OCI-LY3 (cell line): Measurements from ENCODE around the gene HUS1.

Experiments
- H2AFZ ChIP-seq: fragments of 200-600, 300-600 bp; shearing (Covaris generic); 2 replicates; pipeline ENCODE4 v1.6.0; 2014; ENCODE audit warnings: antibody characterized with exemption, low read depth, low read length
- H3K27ac ChIP-seq: fragments of 200-600, 300-600 bp; sonication (generic); 2 replicates; pipeline ENCODE4 v1.5.1; 2014; ENCODE audit warnings: mild to moderate bottlenecking, low read length, moderate library complexity, mixed read lengths
- H3K27me3 ChIP-seq: fragments of 200-600, 300-600 bp; sonication (generic); 2 replicates; pipeline ENCODE4 v1.6.1; 2014; ENCODE audit warnings: low read depth, low read length, mixed read lengths
- H3K36me3 ChIP-seq: fragments of 200-600, 300-600 bp; sonication (generic); replicated peaks from 2 replicates; pipeline ENCODE3; 2014; ENCODE audit warnings: low read depth, low read length, mixed read lengths
- H3K4me1 ChIP-seq: fragments of 300-600, 200-600 bp; sonication (generic); 2 replicates; pipeline ENCODE4 v1.6.1; 2014; ENCODE audit warnings: low read length, mixed read lengths
- H3K4me2 ChIP-seq: fragments of 200-600, 300-600 bp; sonication (generic); 2 replicates; pipeline ENCODE4 v1.6.1; 2014; ENCODE audit warnings: low read length, mixed read lengths
- H3K4me3 ChIP-seq: fragments of 300-600, 200-600 bp; sonication (generic); 2 replicates; pipeline ENCODE4 v1.5.1; 2014; ENCODE audit warnings: antibody characterized with exemption, mild to moderate bottlenecking, low read length, moderate library complexity
- H3K79me2 ChIP-seq: fragments of 300-600, 200-600 bp; shearing (Covaris generic); 2 replicates; pipeline ENCODE4 v1.6.1; 2014; ENCODE audit warnings: mild to moderate bottlenecking, low read length, mixed read lengths
- H3K9ac ChIP-seq: fragments of 300-600, 200-600 bp; shearing (Covaris generic); 2 replicates; pipeline ENCODE4 v1.6.0; 2014; ENCODE audit warnings: mild to moderate bottlenecking, low read length, moderate library complexity
- H3K9me3 ChIP-seq: fragments of 200-600, 300-600 bp; shearing (Covaris generic); 2 replicates; pipeline ENCODE4 v1.6.1; 2014; ENCODE audit warnings: low read length, mixed read lengths; ENCODE audit not compliant: insufficient read depth
- H4K20me1 ChIP-seq: fragments of 200-600, 300-600 bp; sonication (generic); 2 replicates; pipeline ENCODE4 v1.6.1; 2016; ENCODE audit warnings: low read length, mixed read lengths; ENCODE audit not compliant: insufficient read depth
- EZH2phosphoT487 ChIP-seq: fragments of 200-600 bp; shearing (Covaris generic); IDR thresholded peaks from 2 replicates; pipeline ENCODE4 v1.6.1; 2018; ENCODE audit warnings: antibody characterized with exemption, mixed run types, low read depth
- TF ChIP-seq, protein P1 (sequence below): fragments of 200-600, 300-600 bp; sonication (generic); IDR thresholded peaks from 2 replicates; pipeline ENCODE4 v1.5.1; 2014; ENCODE audit warnings: antibody characterized with exemption, low read length, low read depth

The HUS1 gene

DNA sequence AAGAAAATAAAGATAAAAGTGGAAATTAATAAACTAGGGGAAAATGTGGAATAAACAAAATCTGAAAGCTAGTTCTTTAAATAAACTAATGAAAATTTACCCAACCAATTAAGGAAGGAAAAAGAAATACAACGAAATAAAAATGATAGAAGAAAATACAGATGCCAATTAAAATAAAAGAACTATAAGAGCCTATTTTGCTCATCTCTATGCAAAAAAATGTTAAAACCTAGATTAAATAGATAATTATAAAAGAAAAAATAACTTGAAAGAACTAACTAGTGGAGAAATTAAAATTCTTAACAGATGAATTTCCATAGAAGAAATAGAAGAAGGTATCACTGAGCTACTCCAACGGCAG lies 63.8 kb downstream of the HUS1 start:
- H4K20me1 ChIP-seq = no peaks in the 10 kb centered on the region
- H3K4me3 ChIP-seq = no peak overlapping the region
- H3K79me2 ChIP-seq = no peaks in the 10 kb centered on the region
- H3K4me2 ChIP-seq = no peak overlapping the region
- no peak for TF ChIP-seq EZH2phosphoT487
- TF ChIP-seq, protein P1, sequence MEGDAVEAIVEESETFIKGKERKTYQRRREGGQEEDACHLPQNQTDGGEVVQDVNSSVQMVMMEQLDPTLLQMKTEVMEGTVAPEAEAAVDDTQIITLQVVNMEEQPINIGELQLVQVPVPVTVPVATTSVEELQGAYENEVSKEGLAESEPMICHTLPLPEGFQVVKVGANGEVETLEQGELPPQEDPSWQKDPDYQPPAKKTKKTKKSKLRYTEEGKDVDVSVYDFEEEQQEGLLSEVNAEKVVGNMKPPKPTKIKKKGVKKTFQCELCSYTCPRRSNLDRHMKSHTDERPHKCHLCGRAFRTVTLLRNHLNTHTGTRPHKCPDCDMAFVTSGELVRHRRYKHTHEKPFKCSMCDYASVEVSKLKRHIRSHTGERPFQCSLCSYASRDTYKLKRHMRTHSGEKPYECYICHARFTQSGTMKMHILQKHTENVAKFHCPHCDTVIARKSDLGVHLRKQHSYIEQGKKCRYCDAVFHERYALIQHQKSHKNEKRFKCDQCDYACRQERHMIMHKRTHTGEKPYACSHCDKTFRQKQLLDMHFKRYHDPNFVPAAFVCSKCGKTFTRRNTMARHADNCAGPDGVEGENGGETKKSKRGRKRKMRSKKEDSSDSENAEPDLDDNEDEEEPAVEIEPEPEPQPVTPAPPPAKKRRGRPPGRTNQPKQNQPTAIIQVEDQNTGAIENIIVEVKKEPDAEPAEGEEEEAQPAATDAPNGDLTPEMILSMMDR = no peak
- H3K36me3 ChIP-seq = no peaks in the 10 kb centered on the region
- no peak overlapping the region for H3K27ac ChIP-seq
- H3K27me3 ChIP-seq = peaks cover 53% of the 10 kb centered on the region
- no peaks in the 10 kb centered on the region for H3K9me3 ChIP-seq
- no peak overlapping the region for H3K9ac ChIP-seq
- no peaks in the 10 kb centered on the region for H3K4me1 ChIP-seq
- H2AFZ ChIP-seq = no peak overlapping the region

GRCh38 chr7:47914717-47915615 lies 64.4 kb downstream of the HUS1 start:
- H3K9me3 ChIP-seq = no peaks in the 10 kb centered on the region
- no peak overlapping the region for H3K4me2 ChIP-seq
- no peaks in the 10 kb centered on the region for H3K4me1 ChIP-seq
- H2AFZ ChIP-seq = no peak overlapping the region
- H3K27me3 ChIP-seq = peaks cover 53% of the 10 kb centered on the region
- no peaks in the 10 kb centered on the region for H3K36me3 ChIP-seq
- no peak for TF ChIP-seq EZH2phosphoT487
- TF ChIP-seq, protein P1 = no peak
- no peaks in the 10 kb centered on the region for H4K20me1 ChIP-seq
- H3K9ac ChIP-seq = no peak overlapping the region
- no peak overlapping the region for H3K27ac ChIP-seq
- H3K79me2 ChIP-seq = no peaks in the 10 kb centered on the region
- H3K4me3 ChIP-seq = no peak overlapping the region
